ENCODE measurements around the gene FRMD4A.

The FRMD4A gene

GRCh38 chr10:14293526-14293925 is 37.2 kb downstream of the FRMD4A start:
- no peak for TF ChIP-seq CTCF (conservative IDR thresholded peaks at IDR 0.05)
- peak overlapping the region; percentile 20; the same call in 1 of the 2 replicates for H3K27ac ChIP-seq

GRCh38 chr10:14291296-14291695 is 39.4 kb downstream of the FRMD4A start:
- TF ChIP-seq CTCF (conservative IDR thresholded peaks at IDR 0.05): no peak
- H3K27ac ChIP-seq: no peak overlapping the region

GRCh38 chr10:14285941-14286560 is 44.7 kb downstream of the FRMD4A start:
- no peak for TF ChIP-seq CTCF (conservative IDR thresholded peaks at IDR 0.05)
- no peak overlapping the region for H3K27ac ChIP-seq

GRCh38 chr10:14282276-14282675 is 48.4 kb downstream of the FRMD4A start:
- no peak overlapping the region for H3K27ac ChIP-seq
- no peak for TF ChIP-seq CTCF (conservative IDR thresholded peaks at IDR 0.05)

DNA sequence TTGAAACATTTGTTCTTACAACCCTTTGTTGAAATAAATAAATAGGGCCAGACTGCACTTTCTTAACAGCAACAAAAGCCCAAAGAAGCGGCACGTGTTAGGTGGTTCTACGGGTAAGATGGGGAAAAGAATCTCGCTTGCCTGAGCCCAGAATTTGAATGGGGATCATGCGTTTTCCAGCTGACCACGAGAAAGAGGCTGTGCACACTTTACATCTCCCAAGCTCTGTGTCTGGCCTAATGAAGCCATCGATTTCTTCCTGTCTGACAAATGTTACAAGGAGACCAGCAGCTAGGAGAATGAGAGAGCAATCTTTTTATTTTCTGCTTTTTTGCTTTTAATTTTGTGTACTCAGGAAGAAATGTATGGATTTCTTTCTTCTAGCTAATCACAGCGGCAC is 52.2 kb downstream of the FRMD4A start:
- TF ChIP-seq CTCF (conservative IDR thresholded peaks at IDR 0.05): no peak
- no peak overlapping the region for H3K27ac ChIP-seq

GRCh38 chr10:14276210-14276609 is 54.5 kb downstream of the FRMD4A start:
- no peak for TF ChIP-seq CTCF (conservative IDR thresholded peaks at IDR 0.05)

DNA sequence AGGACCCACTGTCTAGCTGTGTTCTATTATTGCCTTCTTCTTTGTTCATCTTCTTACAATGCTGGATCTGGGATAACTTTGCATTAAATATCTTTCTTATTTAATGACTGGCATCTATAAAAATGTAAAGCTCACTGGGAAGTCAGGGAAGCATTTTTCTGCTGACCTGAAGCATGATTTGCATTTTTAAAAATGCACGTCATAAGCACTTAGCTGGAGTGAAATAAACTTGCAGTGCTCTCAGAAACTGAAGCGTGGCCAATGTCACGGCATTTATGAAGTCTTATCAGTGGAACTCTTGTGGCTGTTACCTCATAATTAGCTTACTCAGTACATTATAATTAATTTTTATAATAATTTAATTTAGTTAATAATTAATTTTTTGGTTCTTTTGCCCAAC is 59.1 kb downstream of the FRMD4A start:
- H3K27ac ChIP-seq: no peak overlapping the region
- TF ChIP-seq CTCF (conservative IDR thresholded peaks at IDR 0.05): no peak

More at GRCh38 chr10:14276210-14276609, 54.5 kb downstream of the FRMD4A start:
- H3K27ac ChIP-seq: no peak overlapping the region

Measured in VCaP (cell line).